GM21717 (cell line): Measurements from ENCODE around the gene PIGS.

Experiments used
- ATAC-seq: cut with Tn5 transposase; IDR thresholded peaks from one replicate; pipeline ENCODE4 v1.9.1; 2021; ENCODE audit warnings: mild to moderate bottlenecking, moderate library complexity; ENCODE audit not compliant: unreplicated experiment

Gene PIGS

GRCh38 chr17:28551421-28552175, 19.7 kb downstream of the PIGS start:
- no peak for ATAC-seq

GRCh38 chr17:28550858-28551257, 20.5 kb downstream of the PIGS start:
- ATAC-seq: no peak

- no peak for ATAC-seq
Observed at GRCh38 chr17:28549236-28550132, 21.8 kb downstream of the PIGS start.

GRCh38 chr17:28548417-28549130, 22.8 kb downstream of the PIGS start:
- ATAC-seq: no peak

- ATAC-seq: no peak
Observed at GRCh38 chr17:28547623-28548416, 23.5 kb downstream of the PIGS start.

GRCh38 chr17:28547096-28547622, 24.2 kb downstream of the PIGS start:
- ATAC-seq: no peak

GRCh38 chr17:28545787-28546415, 25.4 kb downstream of the PIGS start:
- no peak for ATAC-seq

GRCh38 chr17:28545141-28545503, 26.2 kb downstream of the PIGS start:
- ATAC-seq: no peak

- ATAC-seq: no peak
Observed at GRCh38 chr17:28544402-28545140, 26.8 kb downstream of the PIGS start.

GRCh38 chr17:28541439-28541838, 29.9 kb downstream of the PIGS start:
- ATAC-seq: no peak

- no peak for ATAC-seq
Observed at GRCh38 chr17:28540231-28540630, 31.1 kb downstream of the PIGS start.

- ATAC-seq: no peak
Observed at GRCh38 chr17:28538296-28538895, 32.9 kb downstream of the PIGS start.

- no peak for ATAC-seq
Observed at GRCh38 chr17:28537219-28537610, 34.1 kb downstream of the PIGS start.

- no peak for ATAC-seq
Observed at GRCh38 chr17:28536532-28537218, 34.6 kb downstream of the PIGS start.

- ATAC-seq: no peak
Observed at GRCh38 chr17:28534740-28535375, 36.5 kb downstream of the PIGS start.

- ATAC-seq: no peak
Observed at GRCh38 chr17:28533091-28533807, 38.1 kb downstream of the PIGS start.
